HG02973 (cell line): ENCODE data around the gene SOSTDC1.
"Not testable (repeated sequence)": the region's sequence is repeated elsewhere in the genome, so short reads cannot be mapped to it uniquely, and the experiment has no call there.

Experiments
- ATAC-seq: cut with Tn5 transposase; IDR thresholded peaks from one replicate; pipeline ENCODE4 v1.9.1; 2021; ENCODE audit warnings: moderate library complexity; ENCODE audit not compliant: unreplicated experiment

SOSTDC1 gene

GRCh38 chr7:16465469-16466361, at the start of gene SOSTDC1:
Gene SOSTDC1 (minus strand): TSS chr7:16465738. CDS start chr7:16465668, 70 bp downstream.
- no peak for ATAC-seq

DNA sequence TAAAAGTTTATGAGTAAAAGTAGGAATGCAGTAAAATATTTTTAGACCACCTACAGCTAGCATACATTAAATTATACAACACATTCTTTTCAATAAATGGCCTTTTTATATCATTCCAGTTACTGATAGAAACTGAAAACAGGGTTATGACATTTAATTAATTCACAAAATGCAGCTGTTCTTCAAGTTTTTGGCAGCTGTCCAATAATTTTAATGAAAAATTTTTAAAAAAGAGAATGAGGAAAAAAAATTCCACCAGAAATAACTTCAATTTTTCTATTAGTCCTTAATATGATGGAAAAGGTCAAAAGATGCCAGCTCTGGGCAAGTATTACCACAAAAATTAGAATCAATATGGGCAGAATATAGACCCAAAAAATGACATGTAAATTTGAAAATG, 49.2 kb upstream of the SOSTDC1 start:
- no peak for ATAC-seq

DNA sequence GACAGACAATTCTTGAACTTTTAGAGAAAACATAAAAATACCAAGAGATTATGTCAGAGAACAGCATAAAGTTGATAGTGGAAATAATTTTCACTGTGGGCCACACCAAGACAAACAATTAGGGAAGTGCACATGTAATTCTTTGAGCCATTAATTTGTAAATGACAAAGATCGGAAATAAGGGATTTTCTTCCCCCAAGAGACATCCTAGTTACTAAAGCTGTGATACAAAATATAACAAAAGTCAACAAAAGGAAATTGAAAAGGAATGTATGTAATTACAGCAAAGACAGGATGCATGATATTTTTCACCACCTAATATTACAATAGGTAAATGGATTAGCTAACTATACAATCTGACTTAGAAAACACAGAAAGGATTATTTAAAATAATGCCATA, 48.7 kb upstream of the SOSTDC1 start:
- ATAC-seq: no peak

DNA sequence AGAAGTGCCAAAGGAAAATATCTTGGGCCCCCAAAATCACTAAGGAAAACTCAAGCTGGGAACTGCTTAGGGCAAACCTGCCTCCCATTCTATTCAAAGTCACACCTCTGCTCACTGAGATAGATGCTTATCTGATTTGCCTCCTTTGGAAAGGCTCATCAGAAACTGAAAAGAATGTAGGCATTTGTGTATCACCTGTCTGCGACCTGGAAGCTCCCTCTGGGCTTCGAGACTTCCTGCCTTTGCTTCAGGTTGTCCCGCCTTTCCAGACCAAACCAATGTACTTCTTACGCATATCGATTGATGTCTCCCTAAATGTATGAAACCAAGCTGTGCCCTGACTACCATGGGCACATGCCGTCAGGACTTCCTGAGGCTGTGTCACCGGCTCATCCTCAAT, 46.6 kb upstream of the SOSTDC1 start:
- ATAC-seq: no peak

DNA sequence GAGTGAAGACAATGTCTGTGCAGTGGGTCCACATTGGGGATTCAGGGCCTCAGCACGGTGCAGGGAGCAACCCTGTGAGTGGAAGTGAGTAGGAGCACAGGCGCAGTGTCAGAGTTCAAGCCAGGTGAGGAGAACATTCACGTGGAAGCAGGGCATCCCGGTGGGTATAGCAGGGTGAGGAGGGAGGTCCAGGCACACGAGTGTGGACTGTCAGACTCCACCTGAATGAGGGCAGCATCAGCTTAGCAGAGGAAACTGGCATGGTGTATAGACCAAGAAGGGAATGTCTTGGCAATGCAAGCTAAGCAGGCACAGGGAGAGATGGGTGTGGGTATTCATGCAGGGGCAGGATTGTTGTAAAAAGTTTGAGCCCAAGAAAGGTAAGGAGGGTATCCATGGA, 45.8 kb upstream of the SOSTDC1 start:
- ATAC-seq: no peak

- no peak for ATAC-seq
Observed at GRCh38 chr7:16509829-16510228, 44.3 kb upstream of the SOSTDC1 start.

GRCh38 chr7:16506422-16506821, 40.9 kb upstream of the SOSTDC1 start:
- not testable (repeated sequence) for ATAC-seq

DNA sequence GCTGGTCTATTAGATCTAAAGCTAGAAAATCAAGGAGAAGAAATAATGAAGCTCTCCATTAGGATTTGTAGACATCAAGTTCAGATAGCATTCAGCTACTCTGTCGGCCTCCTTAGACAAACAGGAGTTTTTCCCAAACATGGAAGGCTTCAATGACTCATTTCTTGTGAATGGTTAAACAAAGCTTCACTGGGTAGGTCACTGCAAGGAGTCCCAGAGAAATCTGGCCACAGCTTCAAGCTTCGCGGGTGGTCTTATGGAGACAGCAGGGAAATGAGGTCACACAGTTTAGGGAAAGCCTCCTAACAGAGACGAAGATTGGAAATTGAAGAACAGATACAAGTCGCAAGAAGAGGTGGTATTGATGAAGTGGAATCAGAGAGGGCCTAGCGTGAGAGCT, 38.5 kb upstream of the SOSTDC1 start:
- ATAC-seq: no peak

- no peak for ATAC-seq
Observed at GRCh38 chr7:16502303-16502702, 36.8 kb upstream of the SOSTDC1 start.

DNA sequence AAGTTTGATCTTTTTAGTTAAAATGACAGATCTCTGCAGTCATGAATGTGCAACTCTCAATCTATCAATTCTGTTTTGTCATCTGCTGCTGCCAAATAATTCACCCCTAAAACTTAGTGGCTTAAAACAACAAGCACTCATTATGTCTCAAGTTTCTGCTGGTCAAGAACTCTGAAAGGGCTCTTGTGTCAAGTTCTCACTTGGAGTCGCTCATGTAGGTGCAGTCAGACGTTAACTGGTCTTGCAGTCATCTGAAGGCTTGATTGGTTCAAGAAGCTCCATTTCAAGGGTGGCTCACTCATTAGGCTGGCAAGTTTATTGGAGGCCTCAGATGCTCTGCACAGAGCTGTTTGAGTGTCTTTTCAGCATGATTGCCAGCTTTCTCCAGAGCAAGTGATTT, 32.6 kb upstream of the SOSTDC1 start:
- ATAC-seq: no peak

DNA sequence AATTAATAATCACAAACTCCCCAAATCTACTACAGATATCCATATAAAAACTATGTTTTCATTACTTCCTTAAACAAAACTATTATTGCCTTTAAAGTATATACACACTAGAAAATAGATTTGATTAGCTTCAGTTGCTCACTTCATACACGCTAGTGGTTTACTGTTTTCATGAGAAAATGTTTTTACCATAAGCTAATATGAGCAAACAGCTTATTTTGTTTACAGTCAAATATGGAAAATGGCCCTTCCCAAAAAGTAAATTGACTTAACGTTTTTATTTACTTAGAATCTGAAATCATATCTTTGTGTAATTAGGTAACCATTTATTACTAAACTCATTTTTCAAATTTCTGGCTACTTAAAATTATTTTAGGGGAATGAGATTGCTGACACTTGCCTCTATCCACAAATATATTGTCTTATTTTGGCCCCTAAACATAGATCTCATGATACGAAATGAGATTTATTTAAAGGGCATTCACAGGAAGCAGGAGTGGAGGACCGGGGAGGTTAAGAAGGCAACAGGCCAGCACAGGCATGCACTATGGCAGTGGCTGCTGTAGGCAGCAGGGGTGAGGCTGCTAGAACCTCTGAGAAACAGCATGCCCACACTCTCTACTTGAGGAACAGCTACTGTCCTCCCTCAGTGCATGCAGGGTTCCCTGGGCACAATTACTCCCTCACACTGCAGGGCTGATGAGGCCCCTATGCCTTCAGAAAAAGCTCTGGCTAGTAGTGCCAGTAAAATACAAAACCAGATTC, 29.6 kb upstream of the SOSTDC1 start:
- no peak for ATAC-seq

DNA sequence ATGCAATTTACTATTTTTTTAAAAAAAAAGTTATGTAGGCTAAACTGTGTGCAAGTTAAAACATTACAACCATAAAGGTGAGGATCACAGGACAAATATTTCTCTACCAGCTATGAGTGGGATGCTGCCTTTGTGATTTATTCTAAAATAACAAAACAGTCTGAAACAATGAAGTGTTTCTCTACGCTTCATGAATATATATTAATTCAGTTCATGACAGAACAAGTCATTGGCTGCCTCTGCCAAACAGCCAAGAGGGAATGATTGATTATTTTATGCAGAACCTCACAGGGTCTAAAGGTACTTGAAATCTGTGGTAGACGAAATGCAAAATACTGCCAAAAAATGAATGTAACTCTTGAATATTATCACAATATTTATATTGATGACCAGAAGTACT, 29.0 kb upstream of the SOSTDC1 start:
- ATAC-seq: no peak

GRCh38 chr7:16493266-16493665, 27.7 kb upstream of the SOSTDC1 start:
- ATAC-seq: no peak

DNA sequence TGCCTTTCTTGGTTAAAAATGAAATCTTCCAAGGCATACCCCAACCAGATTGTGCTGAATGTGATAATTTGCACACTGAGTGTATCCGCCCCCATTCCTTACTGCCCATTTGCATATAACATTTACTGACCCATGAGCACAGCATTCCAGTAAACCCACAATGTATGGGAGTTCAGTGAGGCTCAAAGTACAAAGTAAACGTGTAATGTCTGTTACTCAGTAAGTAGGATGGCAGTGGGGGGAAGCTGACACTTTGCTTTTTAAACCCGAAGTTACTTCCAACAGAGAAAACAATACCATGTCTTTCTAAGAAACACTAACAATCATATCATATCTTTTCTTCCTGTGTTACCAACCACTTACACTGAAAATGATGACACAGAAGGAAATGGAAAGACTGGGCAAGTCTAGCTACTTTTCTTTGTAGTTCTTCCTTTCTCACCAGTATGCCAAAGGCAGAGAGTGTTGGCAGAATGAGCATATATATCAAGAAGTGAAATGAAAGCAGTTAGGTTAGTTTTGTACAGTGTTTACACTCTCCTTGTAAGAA, 27.1 kb upstream of the SOSTDC1 start:
- no peak for ATAC-seq

- ATAC-seq: no peak
Observed at GRCh38 chr7:16491148-16491547, 25.6 kb upstream of the SOSTDC1 start.

- no peak for ATAC-seq
Observed at GRCh38 chr7:16484453-16485158, 19.1 kb upstream of the SOSTDC1 start.

- ATAC-seq: no peak
Observed at GRCh38 chr7:16479591-16479990, 14.1 kb upstream of the SOSTDC1 start.

- ATAC-seq: no peak
Observed at GRCh38 chr7:16479161-16479560, 13.6 kb upstream of the SOSTDC1 start.

DNA sequence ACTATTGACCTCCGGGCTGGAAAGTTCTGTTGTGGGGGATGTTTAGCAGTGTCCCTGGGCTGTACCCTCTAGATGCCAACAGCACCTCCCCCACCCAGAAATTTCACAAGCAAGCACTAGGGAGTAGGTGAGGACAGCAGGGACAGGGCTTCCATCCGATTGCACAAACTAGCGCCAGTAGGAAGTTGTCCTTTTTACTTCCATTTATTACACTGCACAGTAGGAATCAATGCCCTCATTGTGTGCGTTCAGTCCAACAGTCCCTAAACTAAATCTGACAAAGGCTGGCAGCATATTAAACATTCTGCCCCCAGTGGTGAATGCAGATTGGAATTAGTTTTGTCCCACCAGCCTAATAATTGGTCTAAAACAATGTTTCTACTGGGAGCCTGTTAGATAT, 6.4 kb upstream of the SOSTDC1 start:
- ATAC-seq: no peak

- ATAC-seq: no peak
Observed at GRCh38 chr7:16463949-16464715, 1.4 kb downstream of the SOSTDC1 start.
